Mucosa of gallbladder (tissue), 1 donor: ENCODE measurements around the gene KPNA4. TPM values are rescaled to one million over a fixed set of nuclear protein-coding genes. Genes with fewer than 3 reads are reported as not detected.
A peak's percentile ranks its signal among the peaks of the same experiment; 100 is the strongest.

Experiments
- DNase-seq: peaks from one replicate; pipeline ENCODE4 v3.0.0-alpha.2; 2020; ENCODE audit warnings: low spot score
- total RNA-seq: library from RNA; stranded (reverse); gene quantifications from one replicate; pipeline ENCODE4 v1.2.1, GENCODE V29; 2021
- donor health status: DM: no; HTN: no; CAD: no.

KPNA4 gene
- total RNA-seq, 1 donor from 2014 or later = 49.1 TPM

DNA sequence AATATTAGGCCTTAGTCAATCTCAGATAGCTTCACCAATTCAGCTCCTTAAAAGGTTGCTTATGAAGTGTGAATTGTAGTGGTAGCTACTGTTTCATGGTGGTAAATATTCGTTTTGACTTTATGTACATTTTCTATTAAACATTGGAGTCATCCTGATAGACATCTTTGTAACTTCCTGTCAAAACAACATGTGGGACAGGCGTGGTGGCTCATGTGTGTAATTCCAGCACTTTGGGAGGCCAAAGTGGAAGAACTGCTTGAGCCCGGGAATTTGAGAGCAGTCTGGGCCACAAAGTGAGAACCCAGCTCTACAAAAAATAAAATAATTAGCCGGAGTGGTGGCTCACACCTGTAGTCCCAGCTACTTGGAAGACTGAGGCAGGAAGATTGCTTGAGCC, 113.8 kb downstream of the KPNA4 start:
- no peak for DNase-seq

DNA sequence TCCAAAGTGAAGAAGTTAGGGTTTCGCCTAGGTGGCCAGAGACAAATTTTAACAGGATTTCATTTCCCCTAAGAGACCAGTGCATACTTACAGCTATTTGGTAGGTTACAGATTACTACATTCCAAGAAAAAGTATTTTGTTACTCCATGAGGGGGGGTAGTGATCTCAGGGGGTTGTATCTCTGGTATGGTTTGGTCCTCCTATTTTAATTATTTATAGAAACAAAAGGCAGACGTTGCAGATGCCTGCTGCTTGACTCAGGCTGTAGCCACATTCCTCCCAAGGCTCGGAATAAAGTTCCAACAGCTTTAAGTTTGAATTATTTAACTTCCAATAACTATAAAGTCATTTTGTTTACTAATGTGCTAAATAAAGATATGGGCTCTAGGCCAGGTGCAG, 114.5 kb downstream of the KPNA4 start:
- no peak for DNase-seq

DNA sequence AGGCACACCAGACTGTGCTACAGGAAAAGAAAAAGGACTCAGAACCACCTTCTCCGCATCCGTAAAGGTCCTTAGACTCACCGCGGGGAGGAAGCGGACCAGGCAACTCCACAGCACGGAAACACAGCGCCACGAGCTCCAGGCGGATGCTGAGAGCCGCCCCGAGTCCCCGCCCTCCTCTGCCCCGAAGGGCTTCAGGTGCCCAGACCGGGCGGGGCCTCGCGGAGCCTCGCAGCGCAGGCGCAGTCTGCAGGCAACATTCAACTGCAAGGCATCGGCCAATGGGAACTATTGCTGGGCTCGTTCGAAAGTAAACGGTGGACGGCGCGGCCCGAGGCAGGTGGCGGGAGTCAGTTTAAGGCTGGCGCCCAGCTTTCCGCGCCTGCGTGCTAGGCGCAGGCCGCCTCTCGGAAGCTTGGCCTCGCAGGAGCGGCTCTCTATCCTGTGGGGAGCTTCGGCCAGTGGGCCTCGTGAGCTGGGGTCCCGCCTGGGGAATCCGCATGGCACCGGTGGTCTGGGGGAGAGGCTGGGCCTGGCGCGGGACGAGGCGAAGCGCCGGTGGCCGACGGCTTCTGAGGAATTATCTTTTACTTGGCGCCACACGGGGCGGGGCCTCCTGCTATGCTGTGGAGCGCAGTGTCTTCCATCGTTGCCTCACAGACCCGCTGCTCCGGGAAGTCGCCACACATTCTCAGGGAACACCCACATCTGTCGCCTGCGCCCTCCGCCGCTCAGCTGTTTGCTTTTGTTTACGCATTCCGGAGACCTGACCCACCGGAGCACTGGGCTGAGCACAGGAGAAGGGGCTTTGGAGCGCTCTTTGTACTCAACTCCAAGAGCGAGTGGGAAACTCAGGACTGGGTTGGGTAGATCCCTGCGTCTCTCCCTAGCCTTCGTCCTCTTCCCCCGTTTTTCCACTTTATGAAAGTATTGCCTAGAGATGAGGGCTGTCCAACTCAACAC, 115.5 kb downstream of the KPNA4 start, which contains the start of gene TRIM59:
TRIM59 (minus strand) TSS at position 151 of the 963 bp plus-strand sequence. CDS start 10,603 bp downstream, outside the sequence.
- peak; percentile 95 for DNase-seq

DNA sequence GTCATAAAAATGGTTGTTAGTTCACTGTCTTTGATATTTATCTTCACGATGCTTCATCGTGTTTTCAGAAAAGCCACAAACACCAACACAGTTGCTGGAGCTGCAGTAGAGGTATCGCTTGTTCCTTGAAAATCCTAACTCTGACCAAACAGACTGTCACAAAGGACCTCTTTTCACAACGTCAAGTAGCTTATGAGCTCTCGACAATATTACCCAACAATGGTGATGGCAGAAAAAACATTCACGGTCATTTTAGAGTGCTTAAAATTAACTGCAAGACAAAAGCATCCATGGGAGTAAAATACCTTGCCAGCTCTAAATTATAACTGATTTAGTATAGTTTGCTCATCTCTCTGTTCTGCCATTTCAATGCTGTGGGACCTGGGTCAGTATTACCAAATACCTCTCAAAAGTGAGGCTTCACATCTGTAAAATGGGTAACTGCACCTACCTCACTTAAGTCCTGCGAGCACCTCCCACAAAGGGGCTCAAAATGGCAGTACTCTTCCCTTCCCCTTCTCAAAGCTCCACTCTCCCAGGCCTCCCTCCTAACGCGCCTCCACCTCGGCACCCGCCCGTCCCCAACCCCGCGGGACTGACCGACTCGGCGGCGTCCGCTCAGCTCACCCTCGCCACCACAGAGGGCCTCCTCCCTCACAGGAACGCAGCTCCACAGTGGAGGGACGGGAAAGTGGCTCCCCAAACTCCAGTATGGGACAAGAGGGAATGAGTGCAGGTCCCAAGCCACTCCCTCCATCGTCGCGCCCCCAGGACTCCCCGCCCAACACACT, 116.3 kb downstream of the KPNA4 start:
- DNase-seq = no peak

DNA sequence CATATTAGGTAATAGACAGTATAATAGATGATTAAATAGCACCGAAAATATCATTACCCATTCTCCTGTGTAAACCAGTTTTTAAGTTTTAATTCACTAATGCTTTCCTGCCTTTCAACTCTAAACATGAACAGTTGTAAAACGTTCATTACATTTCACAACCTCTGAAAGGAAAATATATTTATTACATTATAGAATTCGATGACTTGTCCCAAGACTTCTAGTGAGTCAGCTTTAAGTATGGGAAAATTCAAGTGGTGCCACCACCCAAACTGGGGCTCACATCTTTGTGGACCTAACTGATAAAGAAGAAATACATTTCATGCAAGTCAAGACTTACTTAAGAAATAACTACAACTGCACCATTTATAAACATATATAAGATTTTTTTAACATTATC, 117.8 kb downstream of the KPNA4 start:
- no peak for DNase-seq

DNA sequence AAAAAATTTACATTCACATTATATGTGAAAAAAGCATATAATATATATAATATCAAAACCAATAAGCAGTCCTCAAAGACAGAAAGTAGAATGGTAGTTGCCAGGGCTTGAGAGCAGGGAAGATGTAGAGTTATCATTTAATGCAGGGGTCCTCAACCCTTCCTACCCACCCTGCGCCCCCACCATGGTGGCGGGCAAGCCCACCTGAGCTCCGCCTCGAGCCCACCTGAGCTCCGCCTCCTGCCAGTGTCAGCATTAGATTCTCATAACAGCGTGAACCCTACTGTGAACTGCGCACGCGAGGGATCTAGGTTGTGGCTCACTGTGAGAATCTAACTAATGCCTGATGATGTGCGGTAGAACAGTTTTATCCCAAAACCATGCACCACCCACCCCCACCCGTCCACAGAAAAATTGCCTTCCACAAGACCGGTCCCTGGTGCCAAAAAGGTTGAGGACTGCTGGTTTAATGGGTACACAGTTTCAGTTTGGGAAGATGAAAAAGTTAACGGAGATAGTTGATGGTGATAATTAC, 118.8 kb downstream of the KPNA4 start:
- DNase-seq = no peak

DNA sequence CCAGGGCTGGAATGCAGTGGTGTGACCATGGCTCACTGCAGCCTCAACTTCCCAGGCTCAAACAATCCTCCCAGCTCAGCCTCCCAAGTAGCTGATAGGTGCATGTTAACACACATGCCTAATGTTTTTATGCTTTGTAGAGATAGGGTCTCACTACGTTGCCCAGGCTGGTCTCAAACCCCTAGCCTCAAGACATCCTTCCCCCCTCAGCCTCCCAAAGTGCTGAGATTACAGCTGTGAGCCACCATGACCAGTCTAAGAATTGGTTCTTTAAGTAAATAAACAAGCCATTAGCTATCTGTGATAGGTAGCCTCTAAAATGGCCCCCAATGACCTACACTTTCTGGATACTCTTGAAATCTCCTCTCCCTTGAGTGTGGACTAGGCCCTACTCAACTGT, 119.5 kb downstream of the KPNA4 start:
- DNase-seq = no peak

Other genes starting within 250 kb of the KPNA4 start
- 25.8 TPM for gene IFT80, start 166.3 kb downstream of the KPNA4 start, total RNA-seq
- 32.2 TPM for gene SMC4, start 165.9 kb downstream of the KPNA4 start, total RNA-seq
- gene TRIM59, start 115.8 kb downstream of the KPNA4 start, total RNA-seq = 5.6 TPM
- gene ARL14, start 111.6 kb upstream of the KPNA4 start, total RNA-seq = 18.5 TPM
- gene PPM1L, start 190.7 kb upstream of the KPNA4 start, total RNA-seq = 79.5 TPM